K562 (cell line): ENCODE measurements around the gene PLP2. TPM values are rescaled to one million over a fixed set of nuclear protein-coding genes. Genes with fewer than 3 reads are reported as not detected.

Source experiments
- BACH1 ChIP-seq: fragments of 200-800 bp; sonication (Bioruptor generic); IDR thresholded peaks from 2 replicates; pipeline ENCODE4 v1.6.1; 2016; ENCODE audit warnings: missing genetic modification characterization, missing compliant biosample characterization
- LEF1 ChIP-seq: fragments of 450-650 bp; IDR thresholded peaks from 2 replicates; pipeline ENCODE4 v1.6.1; 2016; ENCODE audit warnings: mild to moderate bottlenecking
- MEIS2 ChIP-seq: fragments of 450-650 bp; IDR thresholded peaks from 2 replicates; pipeline ENCODE4 v1.6.1; 2014; ENCODE audit warnings: mild to moderate bottlenecking; ENCODE audit not compliant: partially characterized antibody
- NCOA2 ChIP-seq, 2 experiments: fragments of 450-650 bp; IDR thresholded peaks; 2 replicates each; pipeline ENCODE4 v1.6.1; 2018; ENCODE audit warnings: mild to moderate bottlenecking in 2 of 2, moderate library complexity in 1 of 2; ENCODE audit not compliant: partially characterized antibody in 2 of 2
- NFRKB ChIP-seq: fragments of 450-650 bp; IDR thresholded peaks from 2 replicates; pipeline ENCODE4 v1.6.1; 2016; ENCODE audit warnings: low read depth
- PHF21A ChIP-seq: fragments of 450-650 bp; IDR thresholded peaks from 2 replicates; pipeline ENCODE4 v1.6.1; 2017; ENCODE audit warnings: low read depth, borderline replicate concordance
- PKNOX1 ChIP-seq: fragments of 450-650 bp; IDR thresholded peaks from 2 replicates; pipeline ENCODE4 v1.6.1; 2016
- POLR2A ChIP-seq: fragments of 450-650 bp; conservative IDR thresholded peaks from 2 replicates; pipeline ENCODE4 v1.6.1; 2016
- SETDB1 ChIP-seq: IDR thresholded peaks from one replicate; pipeline ENCODE4 v1.6.1; 2012; ENCODE audit warnings: low read length, control low read depth, inconsistent platforms
- SPI1 ChIP-seq: IDR thresholded peaks from 2 replicates; pipeline ENCODE4 v1.6.1; 2011; ENCODE audit warnings: low read depth, low read length, control low read depth, borderline replicate concordance
- ZNF311 ChIP-seq: fragments of 250-450 bp; sonication (Bioruptor Pico); IDR thresholded peaks from 2 replicates; pipeline ENCODE4 v1.4.0; 2020; ENCODE audit warnings: mild to moderate bottlenecking, moderate library complexity
- polyA plus RNA-seq, 8 experiments: library from polyadenylated mRNA; depleted of rRNA in 4 of 8; stranded (reverse) in 5 of 8; unstranded in 3 of 8; fragments of >200 nt; fragmentation: Nextera tagmentation in 2 of 8; fragmentation: Illumina TruSeq in 1 of 8; extraction: Ambion mirVana in 2 of 8; extraction: Trizol in 1 of 8; gene quantifications; 2 replicates each; pipeline versions ENCODE4 v1.2.1 to v1.2.3, GENCODE V29; 2011 to 2014; ENCODE audit warnings: inconsistent platforms in 1 of 8, missing spikeins in 1 of 8
- total RNA-seq, 7 experiments: library from RNA; depleted of rRNA in 6 of 7; stranded (reverse); fragments of >200 nt in 6 of 7; fragmentation: Illumina TruSeq in 2 of 7; extraction: Trizol in 2 of 7; gene quantifications; 2 replicates each; pipeline versions ENCODE4 v1.2.1 to v1.2.3, GENCODE V29; 2011 to 2021; ENCODE audit warnings: low replicate concordance in 1 of 7

Gene PLP2
- total and polyA plus RNA-seq, 9 of the 15 experiments (the other 6 are each of a cell fraction or from before 2014, with no cell fraction given) = 34.7 to 236 (median 112) TPM

- peak; percentile 2 for TF ChIP-seq MEIS2
- TF ChIP-seq SETDB1 = no peak
- no peak for TF ChIP-seq LEF1
- TF ChIP-seq PHF21A = no peak
- no peak for TF ChIP-seq NCOA2 (IDR thresholded peaks at IDR 0.05; ENCODE audit: partially characterized antibody in 2 of 2)
- no peak for TF ChIP-seq BACH1
- TF ChIP-seq NFRKB = no peak
- TF ChIP-seq SPI1 = peak; percentile 69; the same call in 1 of the 2 replicates
- TF ChIP-seq POLR2A = peak; percentile 12; the same call in 1 of the 2 replicates
- no peak for TF ChIP-seq ZNF311 (CRISPR knock-in tag)
- peak; percentile 98 for TF ChIP-seq PKNOX1
- TF ChIP-seq, all 486 proteins: peak for 6
Measured at GRCh38 chrX:49174723-49175122, 3.0 kb downstream of the PLP2 start (continued).
